Esophagus muscularis mucosa (tissue), 3 donors: ENCODE results near the gene PIK3C2B.

ENCODE experiments used
- CTCF ChIP-seq, 3 experiments: fragments of 200-600 bp in 2 of 3; fragments of 450-650 bp in 1 of 3; sonication (generic) in 2 of 3; IDR thresholded peaks; one replicate each; pipeline ENCODE4 v1.5.1; 2017 to 2019; ENCODE audit warnings: antibody characterized with exemption in 3 of 3, mild to moderate bottlenecking in 2 of 3, moderate library complexity in 1 of 3
- POLR2A ChIP-seq: fragments of 450-650 bp; IDR thresholded peaks from one replicate; pipeline ENCODE4 v1.6.1; 2017; ENCODE audit warnings: antibody characterized with exemption, moderate library complexity, mild to moderate bottlenecking, low read depth
- POLR2AphosphoS5 ChIP-seq, 2 donors: sonication (generic); formaldehyde crosslinking; IDR thresholded peaks; one replicate each; pipeline ENCODE4 v1.6.1; 2017; ENCODE audit warnings: antibody characterized with exemption in 2 of 2

GRCh38 chr1:204468206-204468605, 26.4 kb downstream of the PIK3C2B start:
- TF ChIP-seq CTCF (IDR thresholded peaks at IDR 0.05) (no peak), POLR2A (no peak), POLR2AphosphoS5 (IDR thresholded peaks at IDR 0.05) (no peak)
